Stimulated activated CD4-positive, alpha-beta T cell treated with anti-CD3 and anti-CD28 coated beads, Interleukin-4, amount 100 ng/mL, for 4 hours (primary cell): Measurements from ENCODE around the gene SMOC2.

ENCODE experiments used
- DNase-seq, 2 experiments: peaks; one replicate each; pipeline ENCODE4 v3.0.0-alpha.2; 2020

SMOC2 gene

GRCh38 chr6:168415993-168416530 is 24.9 kb upstream of the SMOC2 start:
- no peak for DNase-seq

- no peak for DNase-seq
Observed at GRCh38 chr6:168416531-168416930, 24.5 kb upstream of the SMOC2 start.

- DNase-seq, result no peak
Observed at GRCh38 chr6:168417191-168417590, 23.8 kb upstream of the SMOC2 start.

GRCh38 chr6:168417679-168418557 is 23.1 kb upstream of the SMOC2 start:
- DNase-seq, result no peak

- DNase-seq, result no peak
Observed at GRCh38 chr6:168418711-168419121, 22.3 kb upstream of the SMOC2 start.

GRCh38 chr6:168419569-168419968 is 21.4 kb upstream of the SMOC2 start:
- DNase-seq, result no peak

GRCh38 chr6:168420084-168420483 is 20.9 kb upstream of the SMOC2 start:
- DNase-seq, result no peak

GRCh38 chr6:168420706-168421105 is 20.3 kb upstream of the SMOC2 start:
- DNase-seq, result no peak

- DNase-seq, result no peak
Observed at GRCh38 chr6:168427184-168427583, 13.8 kb upstream of the SMOC2 start.

GRCh38 chr6:168428052-168428826 is 12.7 kb upstream of the SMOC2 start:
- no peak for DNase-seq

- no peak for DNase-seq
Observed at GRCh38 chr6:168428863-168429262, 12.1 kb upstream of the SMOC2 start.

- DNase-seq, result no peak
Observed at GRCh38 chr6:168432196-168432595, 8.8 kb upstream of the SMOC2 start.

GRCh38 chr6:168433898-168434297 is 7.1 kb upstream of the SMOC2 start:
- DNase-seq, result no peak

- no peak for DNase-seq
Observed at GRCh38 chr6:168434505-168434904, 6.5 kb upstream of the SMOC2 start.

GRCh38 chr6:168437751-168438150 is 3.2 kb upstream of the SMOC2 start:
- DNase-seq, result no peak

- DNase-seq, result no peak
Observed at GRCh38 chr6:168438783-168439520, 2.0 kb upstream of the SMOC2 start.

GRCh38 chr6:168439794-168440450 is 1.1 kb upstream of the SMOC2 start:
- no peak for DNase-seq

- no peak for DNase-seq
Observed at GRCh38 chr6:168441434-168442391, 729 bp downstream of the SMOC2 start.

GRCh38 chr6:168442646-168443045 is 1.7 kb downstream of the SMOC2 start:
- no peak for DNase-seq

- no peak for DNase-seq
Observed at GRCh38 chr6:168447282-168447681, 6.3 kb downstream of the SMOC2 start.

- DNase-seq, result no peak
Observed at GRCh38 chr6:168447700-168448099, 6.7 kb downstream of the SMOC2 start.
